K562 (cell line): ENCODE results near the gene HRH3. TPM values are rescaled to one million over a fixed set of nuclear protein-coding genes. Genes with fewer than 3 reads are reported as not detected.

Experiments used
- ASH1L ChIP-seq: fragments of 450-650 bp; IDR thresholded peaks from 2 replicates; pipeline ENCODE4 v1.6.1; 2018; ENCODE audit warnings: borderline replicate concordance, mild to moderate bottlenecking, low read depth; ENCODE audit not compliant: partially characterized antibody
- ETV5 ChIP-seq: sonication (generic); formaldehyde crosslinking; IDR thresholded peaks from 2 replicates; pipeline ENCODE4 v1.4.0; 2020; ENCODE audit warnings: low read depth, mild to moderate bottlenecking, missing genetic modification reagents
- MTA2 ChIP-seq: fragments of 450-650 bp; IDR thresholded peaks from 2 replicates; pipeline ENCODE4 v1.6.1; 2016; ENCODE audit warnings: low read depth
- MTA3 ChIP-seq: fragments of 450-650 bp; formaldehyde crosslinking; IDR thresholded peaks from 2 replicates; pipeline ENCODE4 v1.6.1; 2017; ENCODE audit warnings: mild to moderate bottlenecking, borderline replicate concordance
- RBM15 ChIP-seq: fragments of 200-400 bp; formaldehyde crosslinking; IDR thresholded peaks from 2 replicates; pipeline ENCODE4 v1.6.1; 2018; ENCODE audit warnings: mild to moderate bottlenecking, low read length, moderate library complexity; ENCODE audit not compliant: insufficient read depth
- polyA plus RNA-seq, 8 experiments: library from polyadenylated mRNA; depleted of rRNA in 4 of 8; stranded (reverse) in 5 of 8; unstranded in 3 of 8; fragments of >200 nt; fragmentation: Nextera tagmentation in 2 of 8; fragmentation: Illumina TruSeq in 1 of 8; extraction: Ambion mirVana in 2 of 8; extraction: Trizol in 1 of 8; gene quantifications; 2 replicates each; pipeline versions ENCODE4 v1.2.1 to v1.2.3, GENCODE V29; 2011 to 2014; ENCODE audit warnings: inconsistent platforms in 1 of 8, missing spikeins in 1 of 8
- total RNA-seq, 7 experiments: library from RNA; depleted of rRNA in 6 of 7; stranded (reverse); fragments of >200 nt in 6 of 7; fragmentation: Illumina TruSeq in 2 of 7; extraction: Trizol in 2 of 7; gene quantifications; 2 replicates each; pipeline versions ENCODE4 v1.2.1 to v1.2.3, GENCODE V29; 2011 to 2021; ENCODE audit warnings: low replicate concordance in 1 of 7
- TF ChIP-seq, protein P1 (sequence below): fragments of 250-450 bp; sonication (Bioruptor Pico); IDR thresholded peaks from 2 replicates; pipeline ENCODE4 v1.4.0; 2020

The HRH3 gene
- total and polyA plus RNA-seq, 9 of the 15 experiments (the other 6 are each of a cell fraction or from before 2014, with no cell fraction given): not detected

DNA sequence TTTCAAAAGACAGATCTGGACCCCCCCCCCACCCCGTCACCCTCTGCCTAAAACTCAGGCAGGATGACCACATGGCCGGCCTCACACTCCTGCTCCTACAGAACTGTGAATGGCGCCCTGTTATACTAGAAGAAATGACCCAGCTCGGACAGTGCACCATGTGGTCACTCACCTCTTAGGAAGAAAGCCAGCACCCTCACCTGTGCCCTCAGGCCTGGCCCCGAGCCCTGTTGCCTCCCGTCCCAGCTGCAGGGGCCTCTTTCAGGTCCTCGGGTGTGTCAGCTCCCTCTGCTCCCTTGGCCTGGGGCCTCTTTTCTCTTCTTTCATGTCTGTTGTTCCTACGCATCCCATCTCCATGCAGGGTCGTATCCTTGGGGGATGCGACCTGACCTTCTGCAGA, 42.0 kb upstream of the HRH3 start (continued):
- TF ChIP-seq, protein P1, sequence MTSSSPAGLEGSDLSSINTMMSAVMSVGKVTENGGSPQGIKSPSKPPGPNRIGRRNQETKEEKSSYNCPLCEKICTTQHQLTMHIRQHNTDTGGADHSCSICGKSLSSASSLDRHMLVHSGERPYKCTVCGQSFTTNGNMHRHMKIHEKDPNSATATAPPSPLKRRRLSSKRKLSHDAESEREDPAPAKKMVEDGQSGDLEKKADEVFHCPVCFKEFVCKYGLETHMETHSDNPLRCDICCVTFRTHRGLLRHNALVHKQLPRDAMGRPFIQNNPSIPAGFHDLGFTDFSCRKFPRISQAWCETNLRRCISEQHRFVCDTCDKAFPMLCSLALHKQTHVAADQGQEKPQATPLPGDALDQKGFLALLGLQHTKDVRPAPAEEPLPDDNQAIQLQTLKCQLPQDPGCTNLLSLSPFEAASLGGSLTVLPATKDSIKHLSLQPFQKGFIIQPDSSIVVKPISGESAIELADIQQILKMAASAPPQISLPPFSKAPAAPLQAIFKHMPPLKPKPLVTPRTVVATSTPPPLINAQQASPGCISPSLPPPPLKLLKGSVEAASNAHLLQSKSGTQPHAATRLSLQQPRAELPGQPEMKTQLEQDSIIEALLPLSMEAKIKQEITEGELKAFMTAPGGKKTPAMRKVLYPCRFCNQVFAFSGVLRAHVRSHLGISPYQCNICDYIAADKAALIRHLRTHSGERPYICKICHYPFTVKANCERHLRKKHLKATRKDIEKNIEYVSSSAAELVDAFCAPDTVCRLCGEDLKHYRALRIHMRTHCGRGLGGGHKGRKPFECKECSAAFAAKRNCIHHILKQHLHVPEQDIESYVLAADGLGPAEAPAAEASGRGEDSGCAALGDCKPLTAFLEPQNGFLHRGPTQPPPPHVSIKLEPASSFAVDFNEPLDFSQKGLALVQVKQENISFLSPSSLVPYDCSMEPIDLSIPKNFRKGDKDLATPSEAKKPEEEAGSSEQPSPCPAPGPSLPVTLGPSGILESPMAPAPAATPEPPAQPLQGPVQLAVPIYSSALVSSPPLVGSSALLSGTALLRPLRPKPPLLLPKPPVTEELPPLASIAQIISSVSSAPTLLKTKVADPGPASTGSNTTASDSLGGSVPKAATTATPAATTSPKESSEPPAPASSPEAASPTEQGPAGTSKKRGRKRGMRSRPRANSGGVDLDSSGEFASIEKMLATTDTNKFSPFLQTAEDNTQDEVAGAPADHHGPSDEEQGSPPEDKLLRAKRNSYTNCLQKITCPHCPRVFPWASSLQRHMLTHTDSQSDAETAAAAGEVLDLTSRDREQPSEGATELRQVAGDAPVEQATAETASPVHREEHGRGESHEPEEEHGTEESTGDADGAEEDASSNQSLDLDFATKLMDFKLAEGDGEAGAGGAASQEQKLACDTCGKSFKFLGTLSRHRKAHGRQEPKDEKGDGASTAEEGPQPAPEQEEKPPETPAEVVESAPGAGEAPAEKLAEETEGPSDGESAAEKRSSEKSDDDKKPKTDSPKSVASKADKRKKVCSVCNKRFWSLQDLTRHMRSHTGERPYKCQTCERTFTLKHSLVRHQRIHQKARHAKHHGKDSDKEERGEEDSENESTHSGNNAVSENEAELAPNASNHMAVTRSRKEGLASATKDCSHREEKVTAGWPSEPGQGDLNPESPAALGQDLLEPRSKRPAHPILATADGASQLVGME (CRISPR knock-in tag): no peak
- TF ChIP-seq MTA2 (no peak), MTA3 (no peak), ETV5 (no peak), ASH1L (no peak), RBM15 (no peak)
